ENCODE results near the gene KY. TPM values are rescaled to one million over a fixed set of nuclear protein-coding genes. Genes with fewer than 3 reads are reported as not detected.

KY gene
- total RNA-seq, 1 donor = under 0.01 TPM

DNA sequence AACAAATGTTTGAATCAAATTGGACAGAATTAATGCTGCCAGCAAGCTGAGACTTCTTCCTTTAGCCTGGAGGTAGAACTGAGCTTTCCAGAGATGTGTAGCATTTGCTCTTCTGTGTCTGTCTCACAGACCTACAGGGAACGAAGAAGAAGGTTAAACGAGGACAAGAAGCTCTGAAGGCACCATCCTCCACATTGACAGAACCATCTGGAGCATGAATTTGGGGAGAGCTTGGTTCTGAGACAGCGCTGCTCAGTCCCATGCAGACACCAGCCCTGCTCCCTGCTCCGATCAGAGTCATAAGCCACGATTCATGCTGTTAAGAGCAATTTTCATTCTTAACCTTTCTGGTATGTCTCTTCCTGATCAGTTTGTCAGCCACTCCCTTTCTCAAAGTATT, 7.7 kb upstream of the KY start:
- H3K4me1 ChIP-seq (ENCODE audit: insufficient read depth, low read length) = no peaks in the 10 kb centered on the region
- no peaks in the 10 kb centered on the region for H3K9me3 ChIP-seq (ENCODE audit: low read depth, low read length)
- H3K4me3 ChIP-seq (ENCODE audit: low read length) = no peak overlapping the region
- H3K27me3 ChIP-seq (ENCODE audit: insufficient read depth, low read length) = no peaks in the 10 kb centered on the region

- Histone ChIP-seq H3K4me1 (ENCODE audit: insufficient read depth, low read length) (no peaks in the 10 kb centered on the region), H3K4me3 (ENCODE audit: low read length) (no peak overlapping the region), H3K9me3 (ENCODE audit: low read depth, low read length) (no peaks in the 10 kb centered on the region), H3K27me3 (ENCODE audit: insufficient read depth, low read length) (peaks cover 6% of the 10 kb centered on the region)
Measured at GRCh38 chr3:134656211-134656800, 5.5 kb upstream of the KY start.

GRCh38 chr3:134655706-134656105, 4.9 kb upstream of the KY start:
- Histone ChIP-seq H3K27me3 (ENCODE audit: insufficient read depth, low read length) (peaks cover 9% of the 10 kb centered on the region), H3K9me3 (ENCODE audit: low read depth, low read length) (no peaks in the 10 kb centered on the region), H3K4me1 (ENCODE audit: insufficient read depth, low read length) (no peaks in the 10 kb centered on the region), H3K4me3 (ENCODE audit: low read length) (no peak overlapping the region)

DNA sequence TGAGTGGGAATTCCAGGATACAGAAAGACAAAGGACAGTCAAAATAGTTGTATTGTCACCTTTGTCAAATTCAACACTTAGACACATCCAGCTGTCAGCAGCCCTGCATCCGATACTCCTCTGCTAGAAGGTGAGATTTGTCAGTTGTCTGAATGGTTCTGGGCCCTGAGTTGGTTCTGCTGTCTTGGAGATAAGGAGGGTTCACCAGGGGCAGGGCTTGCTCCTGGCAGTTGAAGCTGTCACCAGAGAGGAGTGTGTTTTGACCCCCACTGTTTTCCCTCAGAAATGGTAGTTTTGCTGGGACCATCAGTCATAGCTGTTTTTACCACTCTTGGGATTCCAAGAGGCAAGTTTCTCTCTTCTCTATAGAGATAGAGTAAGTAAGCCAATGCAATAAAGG, 3.2 kb upstream of the KY start:
- H3K4me1 ChIP-seq (ENCODE audit: insufficient read depth, low read length) = peaks cover 3% of the 10 kb centered on the region
- no peaks in the 10 kb centered on the region for H3K9me3 ChIP-seq (ENCODE audit: low read depth, low read length)
- H3K27me3 ChIP-seq (ENCODE audit: insufficient read depth, low read length) = peaks cover 9% of the 10 kb centered on the region
- no peak overlapping the region for H3K4me3 ChIP-seq (ENCODE audit: low read length)

DNA sequence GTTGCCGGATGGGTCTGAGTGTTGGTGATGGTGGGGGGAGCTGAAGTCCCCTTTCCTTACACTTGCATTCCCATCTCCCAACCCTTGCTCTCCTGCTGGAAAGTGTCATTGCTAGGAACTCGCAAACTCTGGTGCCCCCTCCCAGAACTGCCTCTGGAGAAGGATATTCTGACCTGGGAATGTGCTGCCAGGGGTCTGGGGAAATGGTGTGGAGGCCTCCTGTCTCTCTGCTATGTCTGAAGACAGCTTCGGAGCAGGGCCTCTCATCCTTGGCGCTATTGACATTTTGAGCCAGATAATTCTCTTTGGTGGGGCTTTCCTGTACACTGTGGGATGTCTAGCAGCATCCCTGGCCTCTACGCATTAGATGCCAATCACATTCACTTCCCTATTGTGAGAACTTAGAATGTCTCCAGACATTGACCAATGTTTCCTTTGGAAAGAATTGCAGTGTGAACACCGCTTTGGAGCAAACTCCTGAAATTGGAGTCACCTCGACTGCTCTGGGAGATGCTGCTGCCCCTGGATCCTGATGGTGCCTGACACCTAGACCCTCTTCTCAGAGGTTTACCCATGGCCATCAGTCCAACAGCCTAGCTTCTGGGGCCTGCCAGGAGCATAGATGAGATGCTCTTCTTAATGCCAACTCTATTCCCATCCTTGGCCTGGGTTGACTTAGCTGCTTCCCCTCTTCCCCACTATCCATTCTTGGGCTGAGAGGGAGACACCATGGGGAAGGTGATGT, 2.2 kb upstream of the KY start:
- no peak overlapping the region for H3K4me3 ChIP-seq (ENCODE audit: low read length)
- peaks cover 3% of the 10 kb centered on the region for H3K4me1 ChIP-seq (ENCODE audit: insufficient read depth, low read length)
- H3K9me3 ChIP-seq (ENCODE audit: low read depth, low read length) = no peaks in the 10 kb centered on the region
- H3K27me3 ChIP-seq (ENCODE audit: insufficient read depth, low read length) = peaks cover 9% of the 10 kb centered on the region

DNA sequence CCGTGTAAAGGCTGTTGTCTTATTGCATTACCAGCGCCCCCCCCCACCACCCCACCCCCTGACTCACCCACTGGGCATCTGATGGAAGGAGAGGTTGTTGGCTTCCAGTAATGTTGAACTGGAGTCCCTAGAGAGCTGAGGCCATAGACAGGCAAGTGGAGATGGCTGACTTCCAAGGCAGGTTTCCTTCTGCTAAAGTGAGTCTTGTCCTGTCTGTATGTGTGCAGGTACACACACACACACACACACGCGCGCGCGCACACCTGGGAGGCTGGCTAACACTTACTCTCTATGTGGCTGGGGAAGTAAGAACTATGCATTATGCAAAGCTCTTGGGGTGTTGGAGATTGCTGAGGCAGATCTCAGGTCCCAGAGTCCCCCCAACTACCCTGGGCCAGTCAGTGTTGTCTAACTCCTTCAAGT, 1.6 kb upstream of the KY start:
- peaks cover 3% of the 10 kb centered on the region for H3K4me1 ChIP-seq (ENCODE audit: insufficient read depth, low read length)
- H3K4me3 ChIP-seq (ENCODE audit: low read length) = no peak overlapping the region
- H3K27me3 ChIP-seq (ENCODE audit: insufficient read depth, low read length) = peaks cover 9% of the 10 kb centered on the region
- H3K9me3 ChIP-seq (ENCODE audit: low read depth, low read length) = no peaks in the 10 kb centered on the region

DNA sequence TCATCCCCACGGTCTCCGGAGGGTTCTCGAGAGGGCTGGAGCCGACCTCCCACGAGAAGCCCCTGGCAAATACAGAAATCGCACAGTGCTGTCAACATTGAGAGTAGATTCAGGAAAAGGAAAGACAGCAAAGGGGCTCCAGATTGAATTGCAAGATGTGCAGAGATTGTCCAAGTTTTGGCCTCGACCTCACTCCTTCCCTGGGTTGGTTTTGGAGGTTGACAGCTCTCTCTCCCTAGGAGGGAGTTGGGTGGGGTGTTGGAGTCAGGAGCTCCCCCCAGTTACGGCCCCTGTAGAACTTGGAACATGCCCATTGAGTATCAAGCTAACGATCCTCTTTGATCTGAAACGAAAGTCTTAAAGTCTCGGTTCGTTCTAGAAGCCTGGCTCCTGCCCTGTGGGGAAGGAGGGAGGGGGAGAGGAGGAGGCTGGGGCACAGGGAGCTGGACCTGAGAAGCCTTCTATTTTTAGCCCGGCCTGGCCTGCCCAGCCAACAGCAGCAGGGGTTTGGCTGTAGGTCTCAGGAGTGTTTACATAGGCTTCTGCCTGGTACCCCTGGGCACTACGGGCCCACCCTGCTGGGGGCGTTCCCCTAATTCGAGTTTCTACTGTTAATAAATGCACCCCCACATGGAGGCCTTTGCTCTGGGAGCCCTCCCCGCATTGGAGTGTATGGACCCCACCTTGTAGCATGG, 672 bp upstream of the KY start:
- Histone ChIP-seq H3K4me3 (ENCODE audit: low read length) (no peak overlapping the region), H3K4me1 (ENCODE audit: insufficient read depth, low read length) (peaks cover 3% of the 10 kb centered on the region), H3K27me3 (ENCODE audit: insufficient read depth, low read length) (peaks cover 9% of the 10 kb centered on the region), H3K9me3 (ENCODE audit: low read depth, low read length) (no peaks in the 10 kb centered on the region)

- H3K27me3 ChIP-seq (ENCODE audit: insufficient read depth, low read length) = peaks cover 9% of the 10 kb centered on the region
- peaks cover 3% of the 10 kb centered on the region for H3K4me1 ChIP-seq (ENCODE audit: insufficient read depth, low read length)
- H3K4me3 ChIP-seq (ENCODE audit: low read length) = no peak overlapping the region
- no peaks in the 10 kb centered on the region for H3K9me3 ChIP-seq (ENCODE audit: low read depth, low read length)
Measured at GRCh38 chr3:134649106-134649705, 1.6 kb downstream of the KY start.

DNA sequence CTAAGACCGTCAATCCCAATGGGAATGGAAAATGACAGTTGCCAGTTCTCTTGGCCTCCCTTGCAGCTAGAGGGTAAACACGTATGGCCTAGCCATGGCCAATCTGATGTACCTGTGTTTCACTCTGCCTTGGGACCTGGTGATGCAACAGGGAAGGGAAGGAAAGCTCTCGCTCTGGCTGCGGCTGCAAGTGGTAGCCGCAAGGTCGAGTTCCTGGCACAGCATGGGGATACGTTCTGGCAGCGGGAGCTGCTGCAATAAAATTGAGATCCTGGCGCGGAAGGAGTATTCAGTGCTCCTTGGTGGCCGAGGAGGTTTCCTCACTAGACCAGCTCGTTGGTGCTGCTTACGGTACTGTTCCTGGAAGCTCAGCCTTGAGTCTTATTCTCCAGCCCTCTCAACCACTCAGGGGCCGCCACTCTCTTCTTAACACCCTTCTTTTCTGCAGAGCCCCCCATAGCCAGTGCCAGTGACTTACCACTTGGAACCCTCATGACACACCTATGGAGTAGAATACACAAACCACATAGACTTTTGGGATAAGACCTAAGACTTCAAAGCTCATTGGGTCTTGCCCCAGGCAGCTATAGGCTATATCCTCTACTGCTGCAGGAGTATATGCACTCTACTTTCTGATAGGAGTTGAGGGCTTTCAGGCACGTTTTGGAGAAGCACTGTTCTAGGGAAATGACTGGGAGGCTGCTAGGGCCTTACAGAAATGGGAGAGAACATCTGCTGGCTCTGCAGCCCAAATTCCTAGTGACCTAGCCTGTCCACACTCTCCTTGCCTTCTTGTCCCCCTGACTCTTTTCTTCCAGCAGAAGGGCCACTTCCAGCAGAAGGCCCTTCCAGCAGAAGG, 2.7 kb downstream of the KY start:
- H3K9me3 ChIP-seq (ENCODE audit: low read depth, low read length) = no peaks in the 10 kb centered on the region
- H3K4me3 ChIP-seq (ENCODE audit: low read length) = no peak overlapping the region
- H3K4me1 ChIP-seq (ENCODE audit: insufficient read depth, low read length) = peaks cover 3% of the 10 kb centered on the region
- peaks cover 9% of the 10 kb centered on the region for H3K27me3 ChIP-seq (ENCODE audit: insufficient read depth, low read length)

DNA sequence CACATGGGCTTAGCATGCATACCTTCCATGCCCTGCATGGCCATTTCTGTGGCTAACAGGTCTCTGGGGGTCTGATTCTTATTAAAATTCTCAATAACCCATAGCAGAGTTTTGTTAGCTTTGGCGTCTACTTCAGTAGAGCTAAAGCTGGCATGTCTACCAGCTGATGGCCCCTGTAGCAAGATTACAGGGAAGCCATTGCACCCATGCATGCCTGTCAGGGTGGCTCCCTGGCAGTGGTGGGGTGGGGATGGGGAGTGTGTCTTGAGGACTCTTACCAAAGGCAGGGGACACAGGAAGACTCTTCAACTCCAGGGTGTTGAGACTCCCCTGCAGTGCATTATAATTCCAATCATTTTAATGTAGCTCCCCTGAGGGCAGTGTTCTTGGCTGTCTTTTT, 4.7 kb downstream of the KY start:
- Histone ChIP-seq H3K4me1 (ENCODE audit: insufficient read depth, low read length) (peaks cover 3% of the 10 kb centered on the region), H3K9me3 (ENCODE audit: low read depth, low read length) (no peaks in the 10 kb centered on the region), H3K27me3 (ENCODE audit: insufficient read depth, low read length) (peaks cover 2% of the 10 kb centered on the region), H3K4me3 (ENCODE audit: low read length) (no peak overlapping the region)

DNA sequence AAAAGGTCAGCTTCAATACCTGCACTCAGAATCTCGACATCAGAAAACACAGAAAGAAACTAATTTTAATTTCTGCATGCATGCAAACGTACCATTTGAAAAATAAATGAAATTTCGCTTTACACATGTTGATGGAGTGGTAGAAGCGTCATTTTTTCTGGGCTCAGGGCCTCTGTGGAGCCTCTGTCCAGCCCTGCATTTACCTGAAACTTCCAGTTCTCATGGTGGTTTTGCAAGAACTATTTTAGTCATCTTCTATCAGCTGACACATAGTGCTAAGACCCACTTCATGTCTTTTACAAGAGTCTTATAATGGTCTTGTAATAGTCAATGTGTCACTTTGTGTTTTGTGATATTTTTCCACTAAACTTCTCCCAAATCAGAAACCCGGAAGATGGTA, 5.3 kb downstream of the KY start:
- Histone ChIP-seq H3K9me3 (ENCODE audit: low read depth, low read length) (no peaks in the 10 kb centered on the region), H3K4me3 (ENCODE audit: low read length) (no peak overlapping the region), H3K4me1 (ENCODE audit: insufficient read depth, low read length) (peaks cover 1% of the 10 kb centered on the region), H3K27me3 (ENCODE audit: insufficient read depth, low read length) (no peaks in the 10 kb centered on the region)

GRCh38 chr3:134644731-134645514, 5.9 kb downstream of the KY start:
- H3K4me3 ChIP-seq (ENCODE audit: low read length) = no peak overlapping the region
- no peaks in the 10 kb centered on the region for H3K4me1 ChIP-seq (ENCODE audit: insufficient read depth, low read length)
- no peaks in the 10 kb centered on the region for H3K27me3 ChIP-seq (ENCODE audit: insufficient read depth, low read length)
- no peaks in the 10 kb centered on the region for H3K9me3 ChIP-seq (ENCODE audit: low read depth, low read length)

- H3K4me3 ChIP-seq (ENCODE audit: low read length) = no peak overlapping the region
- H3K4me1 ChIP-seq (ENCODE audit: insufficient read depth, low read length) = no peaks in the 10 kb centered on the region
- H3K9me3 ChIP-seq (ENCODE audit: low read depth, low read length) = no peaks in the 10 kb centered on the region
- H3K27me3 ChIP-seq (ENCODE audit: insufficient read depth, low read length) = no peaks in the 10 kb centered on the region
Measured at GRCh38 chr3:134643150-134643675, 7.6 kb downstream of the KY start.

All from mononuclear cell (primary cell).